ENCODE data around the gene CRABP2. TPM values are rescaled to one million over a fixed set of nuclear protein-coding genes. Genes with fewer than 3 reads are reported as not detected.
A peak's percentile ranks its signal among the peaks of the same experiment; 100 is the strongest.

CRABP2 gene
- total RNA-seq, 1 experiment from 2014 or later, result 1.1 TPM

DNA sequence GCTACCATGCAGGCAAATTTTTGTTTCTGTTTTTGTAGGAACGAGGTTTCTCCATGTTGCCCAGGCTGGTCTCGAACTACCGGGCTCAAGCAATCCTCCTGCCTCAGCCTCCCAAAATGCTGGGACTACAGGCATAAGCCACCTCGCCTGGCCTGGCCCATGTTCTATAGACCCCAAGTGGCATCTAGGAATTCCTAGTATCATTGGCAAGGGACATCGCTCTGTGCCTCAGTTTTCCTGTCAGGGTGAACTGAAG is 42.7 kb downstream of the CRABP2 start:
- no peak overlapping the region for H3K4me3 ChIP-seq (ENCODE audit: low read depth, low read length, poor library complexity, severe bottlenecking)
- H3K9me3 ChIP-seq (ENCODE audit: low read depth, low read length, poor library complexity, severe bottlenecking), result no peaks in the 10 kb centered on the region
- TF ChIP-seq, protein P1, sequence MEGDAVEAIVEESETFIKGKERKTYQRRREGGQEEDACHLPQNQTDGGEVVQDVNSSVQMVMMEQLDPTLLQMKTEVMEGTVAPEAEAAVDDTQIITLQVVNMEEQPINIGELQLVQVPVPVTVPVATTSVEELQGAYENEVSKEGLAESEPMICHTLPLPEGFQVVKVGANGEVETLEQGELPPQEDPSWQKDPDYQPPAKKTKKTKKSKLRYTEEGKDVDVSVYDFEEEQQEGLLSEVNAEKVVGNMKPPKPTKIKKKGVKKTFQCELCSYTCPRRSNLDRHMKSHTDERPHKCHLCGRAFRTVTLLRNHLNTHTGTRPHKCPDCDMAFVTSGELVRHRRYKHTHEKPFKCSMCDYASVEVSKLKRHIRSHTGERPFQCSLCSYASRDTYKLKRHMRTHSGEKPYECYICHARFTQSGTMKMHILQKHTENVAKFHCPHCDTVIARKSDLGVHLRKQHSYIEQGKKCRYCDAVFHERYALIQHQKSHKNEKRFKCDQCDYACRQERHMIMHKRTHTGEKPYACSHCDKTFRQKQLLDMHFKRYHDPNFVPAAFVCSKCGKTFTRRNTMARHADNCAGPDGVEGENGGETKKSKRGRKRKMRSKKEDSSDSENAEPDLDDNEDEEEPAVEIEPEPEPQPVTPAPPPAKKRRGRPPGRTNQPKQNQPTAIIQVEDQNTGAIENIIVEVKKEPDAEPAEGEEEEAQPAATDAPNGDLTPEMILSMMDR (conservative IDR thresholded peaks at IDR 0.05; ENCODE audit: low read depth, low read length), result no peak
- TF ChIP-seq EZH2 (IDR thresholded peaks at IDR 0.05; ENCODE audit: borderline replicate concordance, low read depth, low read length, poor library complexity, severe bottlenecking), result no peak
- intact Hi-C loops (cut with micrococcal nuclease; ENCODE audit: unreplicated experiment), result no loop called here
- DNase-seq (ENCODE audit: low spot score), result no peak
- no TSS peak for BruUV-seq (replicated peaks)
- H3K27ac ChIP-seq (ENCODE audit: low read depth, low read length, poor library complexity, severe bottlenecking), result no peak overlapping the region
- CTCF ChIA-PET, result interaction anchor here (1.4 kb wide), 1 partner anchor 27 kb away, joined by 5 read pairs; no protein-coding TSS in a partner anchor
- no peaks in the 10 kb centered on the region for H3K27me3 ChIP-seq (replicated peaks; ENCODE audit: insufficient read depth, low read depth, low read length, poor library complexity)
- peaks cover 46% of the 10 kb centered on the region for H3K4me1 ChIP-seq (ENCODE audit: insufficient read depth, low read length, poor library complexity, severe bottlenecking)
- POLR2A ChIA-PET (ENCODE audit: low non-redundant PET), result no interaction called here
- H3K36me3 ChIP-seq (ENCODE audit: insufficient read depth, low read length, poor library complexity, severe bottlenecking), result no peaks in the 10 kb centered on the region

DNA sequence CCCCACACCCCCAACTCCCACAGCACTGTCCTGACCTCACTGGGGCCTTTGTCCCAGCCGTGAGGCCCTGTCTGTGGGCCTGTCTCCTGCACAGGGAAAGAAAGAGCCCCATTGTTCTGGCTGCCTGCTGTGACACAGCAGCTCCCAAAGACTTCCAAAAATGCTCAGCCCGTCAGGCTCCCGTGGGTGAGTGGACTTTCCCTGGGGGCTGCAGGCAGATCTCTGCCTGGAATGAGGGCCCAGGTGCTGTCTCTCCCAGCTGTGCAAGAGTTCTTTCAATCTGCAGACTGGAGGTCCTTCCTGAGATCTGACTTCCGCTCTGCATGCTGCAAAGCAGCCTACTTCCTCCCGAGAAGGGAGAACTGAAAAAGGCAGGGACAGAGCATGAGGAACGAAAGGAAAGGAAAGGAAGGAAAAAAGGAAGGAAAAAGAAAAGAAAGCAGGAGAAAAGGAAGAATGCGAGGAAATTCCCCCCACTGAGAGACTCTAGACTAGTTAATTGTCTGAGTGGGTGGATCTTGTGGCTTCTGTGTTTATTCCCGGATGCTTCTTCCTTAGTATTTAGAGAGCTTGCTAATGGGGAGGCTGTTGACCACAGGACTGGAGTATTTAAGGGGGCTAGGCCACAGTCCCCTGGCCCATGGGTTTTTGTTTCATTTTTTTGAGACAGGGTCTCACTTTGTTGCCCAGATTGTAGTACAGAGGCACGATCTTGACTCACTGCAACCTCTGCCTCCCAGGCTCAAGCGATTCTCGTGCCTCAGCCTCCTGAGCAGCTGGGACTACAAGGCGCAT is 43.2 kb downstream of the CRABP2 start:
- Histone ChIP-seq H3K9me3 (ENCODE audit: low read depth, low read length, poor library complexity, severe bottlenecking) (no peaks in the 10 kb centered on the region), H3K36me3 (ENCODE audit: insufficient read depth, low read length, poor library complexity, severe bottlenecking) (no peaks in the 10 kb centered on the region), H3K27ac (ENCODE audit: low read depth, low read length, poor library complexity, severe bottlenecking) (peak overlapping the region; percentile 48), H3K4me3 (ENCODE audit: low read depth, low read length, poor library complexity, severe bottlenecking) (no peak overlapping the region), H3K4me1 (ENCODE audit: insufficient read depth, low read length, poor library complexity, severe bottlenecking) (peaks cover 47% of the 10 kb centered on the region), H3K27me3 (replicated peaks; ENCODE audit: insufficient read depth, low read depth, low read length, poor library complexity) (peaks cover 2% of the 10 kb centered on the region)
- POLR2A ChIA-PET (ENCODE audit: low non-redundant PET), result no interaction called here
- BruUV-seq (replicated peaks), result no TSS peak
- TF ChIP-seq, protein P1 (conservative IDR thresholded peaks at IDR 0.05; ENCODE audit: low read depth, low read length), result no peak
- TF ChIP-seq EZH2 (IDR thresholded peaks at IDR 0.05; ENCODE audit: borderline replicate concordance, low read depth, low read length, poor library complexity, severe bottlenecking), result no peak
- peak; percentile 46 for DNase-seq (ENCODE audit: low spot score)
- intact Hi-C loops (cut with micrococcal nuclease; ENCODE audit: unreplicated experiment), result no loop called here
- CTCF ChIA-PET, result interaction anchor here (0.9 to 1.6 kb wide), 5 partner anchors 14 to 64 kb away, joined by 3 to 6 read pairs (median 5); partner anchors contain the start of gene BCAN

DNA sequence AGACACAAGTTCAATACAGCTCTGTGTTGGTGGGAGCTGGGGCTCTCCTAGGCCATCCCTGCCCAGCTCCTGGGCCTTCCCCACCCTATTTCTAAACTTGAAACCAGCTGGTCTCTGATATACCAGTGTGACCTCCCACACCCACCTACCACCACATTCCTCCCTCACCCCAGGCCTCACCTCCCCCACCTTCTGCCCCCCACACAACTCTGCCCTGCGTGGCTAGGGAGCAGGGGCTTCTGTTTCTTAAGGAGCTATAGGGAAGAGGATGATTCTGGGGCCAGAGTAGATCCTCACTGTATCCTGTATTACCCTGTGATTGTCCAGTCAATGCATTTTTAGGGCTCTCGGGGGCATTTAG is 44.7 kb downstream of the CRABP2 start:
- no peak for TF ChIP-seq EZH2 (IDR thresholded peaks at IDR 0.05; ENCODE audit: borderline replicate concordance, low read depth, low read length, poor library complexity, severe bottlenecking)
- TF ChIP-seq, protein P1 (conservative IDR thresholded peaks at IDR 0.05; ENCODE audit: low read depth, low read length), result no peak
- intact Hi-C loops (cut with micrococcal nuclease; ENCODE audit: unreplicated experiment), result loop anchor here (2.0 kb wide), 1 partner anchor 16 kb away; the partner anchor contains the start of gene NES
- peaks cover 17% of the 10 kb centered on the region for H3K27me3 ChIP-seq (replicated peaks; ENCODE audit: insufficient read depth, low read depth, low read length, poor library complexity)
- no peak overlapping the region for H3K27ac ChIP-seq (ENCODE audit: low read depth, low read length, poor library complexity, severe bottlenecking)
- H3K4me1 ChIP-seq (ENCODE audit: insufficient read depth, low read length, poor library complexity, severe bottlenecking), result peaks cover 53% of the 10 kb centered on the region
- H3K9me3 ChIP-seq (ENCODE audit: low read depth, low read length, poor library complexity, severe bottlenecking), result no peaks in the 10 kb centered on the region
- POLR2A ChIA-PET (ENCODE audit: low non-redundant PET), result interaction anchor here (0.6 kb wide), 1 partner anchor 16 kb away, joined by 7 read pairs; no protein-coding TSS in a partner anchor
- TSS peak; percentile 80 for BruUV-seq (replicated peaks)
- H3K36me3 ChIP-seq (ENCODE audit: insufficient read depth, low read length, poor library complexity, severe bottlenecking), result no peaks in the 10 kb centered on the region
- CTCF ChIA-PET, result interaction anchor here (0.5 to 1.6 kb wide), 4 partner anchors 12 to 127 kb away, joined by 4 to 9 read pairs (median 6); no protein-coding TSS in a partner anchor
- DNase-seq (ENCODE audit: low spot score), result no peak
- H3K4me3 ChIP-seq (ENCODE audit: low read depth, low read length, poor library complexity, severe bottlenecking), result no peak overlapping the region

Data from A673 (cell line).